Keratinocyte (primary cell): Measurements from ENCODE around the gene CHN2. TPM values are rescaled to one million over a fixed set of nuclear protein-coding genes. Genes with fewer than 3 reads are reported as not detected.

Source experiments
- DNase-seq: peaks from one replicate; pipeline ENCODE4 v3.0.0-alpha.2; 2011; ENCODE audit warnings: low read depth, missing footprints, low spot score
- FAIRE-seq: peaks from 2 replicates; lab custom pipeline; 2011; peaks lifted over from hg19 to GRCh38; lab: Jason Lieb, UNC
- H2AFZ ChIP-seq: 2 replicates; pipeline ENCODE4 v1.6.0; 2012; ENCODE audit warnings: low read length, control low read depth, inconsistent platforms; ENCODE audit not compliant: control insufficient read depth
- H3K27ac ChIP-seq: 2 replicates; pipeline ENCODE4 v1.5.1; 2011; ENCODE audit warnings: low read length; ENCODE audit not compliant: control insufficient read depth, insufficient read depth
- H3K27me3 ChIP-seq: 3 replicates; pipeline ENCODE4 v1.6.0; 2011; ENCODE audit warnings: low read length; ENCODE audit not compliant: control insufficient read depth, insufficient read depth; ENCODE audit errors: extremely low read depth
- H3K36me3 ChIP-seq, 2 experiments: 2 replicates in 1 of 2; 3 replicates in 1 of 2; pipeline ENCODE4 v1.5.1; 2011; ENCODE audit warnings: low read length in 2 of 2, mild to moderate bottlenecking in 1 of 2; ENCODE audit not compliant: control insufficient read depth in 2 of 2, insufficient read depth in 2 of 2; ENCODE audit errors: extremely low read depth in 1 of 2
- H3K4me1 ChIP-seq: 3 replicates; pipeline ENCODE4 v1.5.1; 2011; ENCODE audit warnings: low read length; ENCODE audit not compliant: control insufficient read depth, insufficient read depth; ENCODE audit errors: extremely low read depth
- H3K4me2 ChIP-seq: 3 replicates; pipeline ENCODE4 v1.6.0; 2011; ENCODE audit warnings: low read depth, low read length; ENCODE audit not compliant: control insufficient read depth, insufficient read depth; ENCODE audit errors: extremely low read depth
- H3K4me3 ChIP-seq, 3 experiments: fragments of 200-600 bp in 1 of 3; sonication (generic) in 1 of 3; 2 replicates in 2 of 3; 3 replicates in 1 of 3; pipeline ENCODE4 v1.5.1; 2011 to 2016; ENCODE audit warnings: low read length in 3 of 3, mild to moderate bottlenecking in 3 of 3, control low read depth in 2 of 3, inconsistent platforms in 1 of 3, low read depth in 1 of 3, mixed read lengths in 1 of 3, mixed run types in 1 of 3, moderate library complexity in 1 of 3; ENCODE audit not compliant: control insufficient read depth in 2 of 3, insufficient read depth in 2 of 3; ENCODE audit errors: extremely low read depth in 1 of 3
- H3K79me2 ChIP-seq: 2 replicates; pipeline ENCODE4 v1.6.0; 2012; ENCODE audit warnings: low read length; ENCODE audit not compliant: control insufficient read depth, insufficient read depth
- H3K9ac ChIP-seq: 3 replicates; pipeline ENCODE4 v1.6.0; 2011; ENCODE audit warnings: low read length; ENCODE audit not compliant: control insufficient read depth, insufficient read depth; ENCODE audit errors: extremely low read depth
- H3K9me1 ChIP-seq: 3 replicates; pipeline ENCODE4 v1.6.0; 2011; ENCODE audit warnings: low read length; ENCODE audit not compliant: control insufficient read depth, insufficient read depth; ENCODE audit errors: extremely low read depth
- H3K9me3 ChIP-seq: 2 replicates; pipeline ENCODE4 v1.5.1; 2012; ENCODE audit warnings: low read depth, low read length; ENCODE audit not compliant: control insufficient read depth
- H4K20me1 ChIP-seq: 3 replicates; pipeline ENCODE4 v1.6.0; 2011; ENCODE audit warnings: low read length; ENCODE audit not compliant: control insufficient read depth, insufficient read depth; ENCODE audit errors: extremely low read depth
- CTCF ChIP-seq, 3 experiments: IDR thresholded peaks in 1 of 3; conservative IDR thresholded peaks in 1 of 3; optimal IDR thresholded peaks in 1 of 3; 2 replicates in 2 of 3; 3 replicates in 1 of 3; pipeline versions ENCODE3 to v1.5.1; 2011; ENCODE audit warnings: low read length in 3 of 3, mild to moderate bottlenecking in 3 of 3, moderate library complexity in 2 of 3, control low read depth in 1 of 3, inconsistent platforms in 1 of 3; ENCODE audit not compliant: insufficient read depth in 2 of 3; ENCODE audit errors: extremely low read depth in 1 of 3
- EZH2 ChIP-seq: IDR thresholded peaks from one replicate; pipeline ENCODE4 v1.6.1; 2012; ENCODE audit warnings: inconsistent platforms, mild to moderate bottlenecking, low read length, moderate library complexity
- dilution Hi-C: fragments of 300-500 bp; cut with MboI; formaldehyde crosslinking; loops from one replicate; pipeline ENCODE4 v1.7.0; 2020; ENCODE audit warnings: low sequenced_read_pairs; ENCODE audit not compliant: extremely low pct_ligation_motif_present
- polyA plus RNA-seq, 5 experiments: library from polyadenylated mRNA; depleted of rRNA in 3 of 5; stranded (reverse) in 3 of 5; stranded (forward) in 1 of 5; unstranded in 1 of 5; fragments of >200 nt; gene quantifications; 1 replicate in 1 of 5; 2 replicates in 3 of 5; 3 replicates in 1 of 5; pipeline versions ENCODE4 v1.2.1 to v1.2.3, GENCODE V29; 2011 to 2012; ENCODE audit warnings: missing spikeins in 2 of 5, low read depth in 1 of 5, low replicate concordance in 1 of 5

Gene CHN2
- polyA plus RNA-seq, 1 donor (not counting 4 experiments of a cell fraction or from before 2014, with no cell fraction given), result 1.8 TPM

DNA sequence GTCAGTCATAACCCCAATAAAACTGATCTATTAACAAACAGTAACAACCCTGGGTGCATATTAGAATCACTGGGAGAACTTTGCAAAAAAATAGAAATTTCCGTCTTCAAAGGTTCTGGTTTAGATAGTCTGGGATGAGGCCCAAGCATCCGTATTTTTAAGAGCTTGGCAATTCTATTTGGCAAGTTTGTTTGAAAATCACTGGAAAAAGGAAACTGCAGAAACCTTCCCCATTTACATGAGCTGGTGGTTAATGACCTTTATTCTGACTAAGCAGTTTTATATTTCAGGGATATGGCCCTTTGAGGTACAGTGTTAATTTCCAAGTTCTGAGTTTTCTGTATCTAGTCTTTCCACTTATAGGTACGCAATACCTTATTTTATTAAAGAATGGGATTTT, 253.3 kb downstream of the CHN2 start:
- H3K9me3 ChIP-seq, result no peaks in the 10 kb centered on the region
- H3K27ac ChIP-seq, result no peak overlapping the region
- dilution Hi-C loops, result no loop called here
- H3K9me1 ChIP-seq, result no peaks in the 10 kb centered on the region
- no peak overlapping the region for H3K9ac ChIP-seq
- no peak overlapping the region for H3K4me2 ChIP-seq
- TF ChIP-seq EZH2, result no peak
- TF ChIP-seq CTCF (optimal IDR thresholded peaks at IDR 0.05 in 1 of 3, IDR thresholded peaks at IDR 0.05 in 1 of 3, conservative IDR thresholded peaks at IDR 0.05 in 1 of 3; ENCODE audit: extremely low read depth in 1 of 3, insufficient read depth in 2 of 3, low read length in 3 of 3), result no peak
- H3K4me1 ChIP-seq, result peaks cover 6% of the 10 kb centered on the region
- H3K27me3 ChIP-seq, result no peaks in the 10 kb centered on the region
- H3K79me2 ChIP-seq, result no peaks in the 10 kb centered on the region
- H3K36me3 ChIP-seq, result no peaks in the 10 kb centered on the region
- DNase-seq (no peak), FAIRE-seq (no peak)
- no peak overlapping the region for H2AFZ ChIP-seq
- H3K4me3 ChIP-seq, result no peak overlapping the region
- H4K20me1 ChIP-seq, result no peaks in the 10 kb centered on the region

GRCh38 chr7:29449569-29450260, 255.1 kb downstream of the CHN2 start:
- H3K79me2 ChIP-seq, result no peaks in the 10 kb centered on the region
- H3K9me1 ChIP-seq, result no peaks in the 10 kb centered on the region
- no peak for FAIRE-seq
- DNase-seq, result no peak
- H4K20me1 ChIP-seq, result no peaks in the 10 kb centered on the region
- dilution Hi-C loops, result no loop called here
- no peaks in the 10 kb centered on the region for H3K27me3 ChIP-seq
- H3K9ac ChIP-seq, result no peak overlapping the region
- H3K4me1 ChIP-seq, result peaks cover 6% of the 10 kb centered on the region
- no peak for TF ChIP-seq EZH2
- no peak for TF ChIP-seq CTCF (optimal IDR thresholded peaks at IDR 0.05 in 1 of 3, IDR thresholded peaks at IDR 0.05 in 1 of 3, conservative IDR thresholded peaks at IDR 0.05 in 1 of 3; ENCODE audit: extremely low read depth in 1 of 3, insufficient read depth in 2 of 3, low read length in 3 of 3)
- no peak overlapping the region for H2AFZ ChIP-seq
- no peaks in the 10 kb centered on the region for H3K36me3 ChIP-seq
- no peak overlapping the region for H3K4me2 ChIP-seq
- H3K9me3 ChIP-seq, result no peaks in the 10 kb centered on the region
- no peak overlapping the region for H3K4me3 ChIP-seq
- H3K27ac ChIP-seq, result no peak overlapping the region
